ENCODE results near the gene FUT8. TPM values are rescaled to one million over a fixed set of nuclear protein-coding genes. Genes with fewer than 3 reads are reported as not detected.

The FUT8 gene
- total RNA-seq, 4 donors from 2014 or later = 29.2 to 55.5 (median 41.1) TPM

DNA sequence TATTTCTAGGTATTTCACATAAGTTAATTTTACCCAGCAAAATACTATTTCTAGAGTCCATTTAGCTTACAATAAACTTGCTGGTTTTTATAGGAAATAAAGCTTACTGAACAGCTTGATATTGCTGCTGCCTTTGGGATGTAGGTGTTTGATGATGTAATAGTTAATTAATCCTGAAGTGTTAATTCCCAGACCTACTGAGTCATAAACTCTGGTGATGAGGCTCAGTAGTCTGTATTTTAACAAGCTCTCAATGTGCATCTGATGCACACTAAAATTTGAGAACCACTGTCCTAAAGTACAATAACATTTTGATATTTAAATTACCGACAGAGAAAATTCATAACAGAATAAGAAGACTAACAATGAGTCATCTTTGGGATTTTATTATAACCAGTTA lies 168.4 kb downstream of the FUT8 start:
- WGBS, 2 donors = 95 to 100% methylated on average over 1 of the region's 1 CpG

DNA sequence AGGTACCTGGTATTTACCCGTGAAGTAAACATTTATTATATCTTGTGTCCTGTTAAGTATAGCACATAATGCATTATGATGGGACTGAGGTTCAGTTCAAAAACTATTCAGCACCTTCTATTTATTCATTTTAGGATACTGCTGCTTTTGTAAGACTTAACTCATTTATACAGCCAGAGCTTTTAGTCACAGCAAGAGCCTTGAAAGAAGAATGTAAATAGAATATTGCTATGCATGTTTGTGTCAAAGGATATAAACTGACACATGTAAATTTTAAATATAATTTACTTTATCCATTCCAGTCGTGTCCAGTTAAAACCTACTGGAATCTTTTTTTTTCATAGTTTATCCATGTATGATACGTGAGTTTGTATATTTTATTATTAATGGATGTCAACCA lies 168.8 kb downstream of the FUT8 start:
- WGBS, 2 donors = 93 to 97% methylated on average over 3 of the region's 3 CpGs
- Histone ChIP-seq H3K9me3 (no peaks in the 10 kb centered on the region), H3K27me3 (no peaks in the 10 kb centered on the region), H3K4me1 (no peaks in the 10 kb centered on the region), H3K27ac (no peak overlapping the region), H3K36me3 (no peaks in the 10 kb centered on the region), H3K4me3 (replicated peaks in 1 of 3) (no peak overlapping the region)
- intact Hi-C loops (cut with DNase I) = no loop called here
- no peak for DNase-seq
- TF ChIP-seq, protein P1, sequence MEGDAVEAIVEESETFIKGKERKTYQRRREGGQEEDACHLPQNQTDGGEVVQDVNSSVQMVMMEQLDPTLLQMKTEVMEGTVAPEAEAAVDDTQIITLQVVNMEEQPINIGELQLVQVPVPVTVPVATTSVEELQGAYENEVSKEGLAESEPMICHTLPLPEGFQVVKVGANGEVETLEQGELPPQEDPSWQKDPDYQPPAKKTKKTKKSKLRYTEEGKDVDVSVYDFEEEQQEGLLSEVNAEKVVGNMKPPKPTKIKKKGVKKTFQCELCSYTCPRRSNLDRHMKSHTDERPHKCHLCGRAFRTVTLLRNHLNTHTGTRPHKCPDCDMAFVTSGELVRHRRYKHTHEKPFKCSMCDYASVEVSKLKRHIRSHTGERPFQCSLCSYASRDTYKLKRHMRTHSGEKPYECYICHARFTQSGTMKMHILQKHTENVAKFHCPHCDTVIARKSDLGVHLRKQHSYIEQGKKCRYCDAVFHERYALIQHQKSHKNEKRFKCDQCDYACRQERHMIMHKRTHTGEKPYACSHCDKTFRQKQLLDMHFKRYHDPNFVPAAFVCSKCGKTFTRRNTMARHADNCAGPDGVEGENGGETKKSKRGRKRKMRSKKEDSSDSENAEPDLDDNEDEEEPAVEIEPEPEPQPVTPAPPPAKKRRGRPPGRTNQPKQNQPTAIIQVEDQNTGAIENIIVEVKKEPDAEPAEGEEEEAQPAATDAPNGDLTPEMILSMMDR (IDR thresholded peaks at IDR 0.05) = no peak
- TF ChIP-seq POLR2A (IDR thresholded peaks at IDR 0.05) = no peak

More for the DNA sequence above, 168.4 kb downstream of the FUT8 start:
- no peaks in the 10 kb centered on the region for H3K9me3 ChIP-seq
- no peaks in the 10 kb centered on the region for H3K4me1 ChIP-seq
- intact Hi-C loops (cut with DNase I) = no loop called here
- H3K4me3 ChIP-seq (replicated peaks in 1 of 3) = no peak overlapping the region
- H3K27ac ChIP-seq = no peak overlapping the region
- H3K27me3 ChIP-seq = no peaks in the 10 kb centered on the region
- DNase-seq = no peak
- H3K36me3 ChIP-seq = no peaks in the 10 kb centered on the region
- TF ChIP-seq, protein P1 (IDR thresholded peaks at IDR 0.05) = no peak
- TF ChIP-seq POLR2A (IDR thresholded peaks at IDR 0.05) = no peak

DNA sequence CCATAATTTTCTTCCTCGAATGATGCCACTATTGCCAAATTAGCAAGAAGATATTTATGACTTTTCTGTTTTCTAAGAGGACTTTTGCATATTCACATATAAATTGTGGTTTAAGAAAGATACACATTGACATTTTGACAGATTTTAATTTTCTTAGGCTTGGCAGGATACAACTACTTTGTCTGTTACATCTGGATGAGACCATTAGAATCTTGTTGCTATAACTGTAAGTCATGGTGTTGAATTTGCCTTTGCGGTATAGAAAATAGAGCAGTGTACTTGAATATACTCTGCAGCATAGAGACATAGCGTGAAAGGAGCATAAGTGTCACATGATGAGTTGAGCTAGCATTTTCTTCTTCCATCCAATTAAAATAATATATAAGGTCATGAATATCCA lies 169.3 kb downstream of the FUT8 start:
- intact Hi-C loops (cut with DNase I) = no loop called here
- no peak for DNase-seq
- TF ChIP-seq, protein P1 (IDR thresholded peaks at IDR 0.05) = no peak
- no peak for TF ChIP-seq POLR2A (IDR thresholded peaks at IDR 0.05)
- WGBS, 2 donors = 96 to 97% methylated on average over 3 of the region's 3 CpGs
- Histone ChIP-seq H3K27ac (no peak overlapping the region), H3K9me3 (no peaks in the 10 kb centered on the region), H3K36me3 (no peaks in the 10 kb centered on the region), H3K27me3 (no peaks in the 10 kb centered on the region), H3K4me3 (replicated peaks in 1 of 3) (no peak overlapping the region), H3K4me1 (no peaks in the 10 kb centered on the region)

DNA sequence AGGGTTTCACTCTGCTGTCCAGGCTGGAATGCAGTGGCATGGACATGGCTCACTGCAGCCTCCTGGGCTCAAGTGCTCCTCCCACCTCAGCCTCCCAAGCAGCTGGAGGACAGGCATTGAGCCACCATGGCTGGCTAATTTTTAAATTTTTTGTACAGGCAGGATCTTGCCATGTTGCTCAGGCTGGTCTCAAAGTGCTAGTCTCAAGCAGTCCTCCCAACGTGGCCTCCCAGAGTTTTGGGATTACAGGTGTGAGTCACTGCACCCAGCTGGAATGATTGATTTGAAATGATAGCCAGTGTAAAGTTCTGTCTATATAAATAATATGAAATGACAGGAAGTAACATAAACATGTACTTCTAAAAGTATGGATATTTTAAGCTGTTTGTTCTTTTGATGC lies 172.7 kb downstream of the FUT8 start:
- H3K4me3 ChIP-seq (replicated peaks in 1 of 3) = no peak overlapping the region
- intact Hi-C loops (cut with DNase I) = no loop called here
- no peak overlapping the region for H3K27ac ChIP-seq
- 89 to 97% methylated on average over 1 of the region's 1 CpG for WGBS, 2 donors
- H3K36me3 ChIP-seq = no peaks in the 10 kb centered on the region
- TF ChIP-seq, protein P1 (IDR thresholded peaks at IDR 0.05) = no peak
- TF ChIP-seq POLR2A (IDR thresholded peaks at IDR 0.05) = no peak
- no peaks in the 10 kb centered on the region for H3K9me3 ChIP-seq
- H3K27me3 ChIP-seq = no peaks in the 10 kb centered on the region
- peaks cover 0 to 5% of the 10 kb centered on the region in 2 donors for H3K4me1 ChIP-seq
- no peak for DNase-seq

DNA sequence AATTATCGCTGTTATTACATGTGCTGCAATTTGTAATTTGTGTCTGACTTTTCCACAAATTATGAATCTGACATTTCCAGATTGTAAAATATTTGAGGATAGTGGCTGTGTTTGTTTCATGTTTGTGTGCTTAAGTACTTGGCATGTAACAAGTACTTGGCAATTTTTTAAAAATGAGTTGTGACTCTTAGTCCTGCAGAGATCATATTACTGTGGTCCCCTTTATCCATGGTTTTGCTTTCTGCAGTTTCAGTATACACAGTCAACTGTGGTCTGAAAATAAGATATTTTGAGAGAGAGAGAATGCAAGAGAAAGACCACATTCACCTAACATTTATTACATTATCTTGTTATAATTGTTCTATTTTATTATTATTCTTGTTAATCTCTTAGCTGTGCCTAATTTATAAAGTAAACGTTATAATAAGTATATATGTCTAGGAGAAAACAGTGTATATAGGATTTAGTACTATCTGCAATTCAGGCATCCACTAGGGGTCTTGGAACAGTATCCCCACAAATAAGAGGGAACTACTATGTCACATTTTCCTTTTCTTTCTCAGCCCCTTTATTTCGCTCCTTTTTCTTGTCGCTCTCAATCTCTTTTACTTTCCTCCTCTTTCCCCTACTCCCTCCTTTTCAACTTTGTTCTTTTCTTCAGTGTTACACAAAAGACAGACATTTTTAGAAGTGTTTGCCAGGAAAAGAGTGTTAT lies 176.1 kb downstream of the FUT8 start:
- Histone ChIP-seq H3K36me3 (no peaks in the 10 kb centered on the region), H3K9me3 (no peaks in the 10 kb centered on the region), H3K4me3 (replicated peaks in 1 of 3) (no peak overlapping the region), H3K27ac (no peak overlapping the region), H3K27me3 (no peaks in the 10 kb centered on the region), H3K4me1 (peaks cover 0 to 5% of the 10 kb centered on the region in 2 donors)
- WGBS, 2 donors = 88 to 92% methylated on average over 4 of the region's 4 CpGs
- intact Hi-C loops (cut with DNase I) = no loop called here
- no peak for TF ChIP-seq POLR2A (IDR thresholded peaks at IDR 0.05)
- TF ChIP-seq, protein P1 (IDR thresholded peaks at IDR 0.05) = no peak
- no peak for DNase-seq

Data from thyroid gland (tissue), 4 donors.